Effector CD4-positive, alpha-beta T cell (primary cell): ENCODE measurements around the gene SSBP3.

ENCODE experiments used
- DNase-seq: peaks from one replicate; pipeline ENCODE4 v3.0.0-alpha.2; 2020

The SSBP3 gene

DNA sequence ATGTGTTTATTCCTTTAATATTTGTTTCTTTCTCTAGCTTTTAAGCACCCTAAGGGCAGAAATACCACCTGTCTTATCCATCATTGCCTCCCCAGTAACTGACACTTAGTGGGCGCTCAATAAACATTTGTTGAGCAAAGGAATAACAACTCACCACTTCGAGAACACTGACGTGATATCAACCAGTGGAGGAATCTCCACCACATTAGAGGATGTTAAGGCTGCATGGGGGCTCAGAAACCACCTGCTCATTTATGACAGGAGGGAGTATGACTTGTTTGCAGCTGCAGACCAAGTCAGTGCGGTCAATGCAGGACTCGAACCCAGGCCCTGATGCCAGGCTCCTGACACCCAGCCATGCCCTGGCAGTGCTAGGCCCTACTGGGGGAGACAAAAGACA is 103.6 kb downstream of the SSBP3 start:
- no peak for DNase-seq

DNA sequence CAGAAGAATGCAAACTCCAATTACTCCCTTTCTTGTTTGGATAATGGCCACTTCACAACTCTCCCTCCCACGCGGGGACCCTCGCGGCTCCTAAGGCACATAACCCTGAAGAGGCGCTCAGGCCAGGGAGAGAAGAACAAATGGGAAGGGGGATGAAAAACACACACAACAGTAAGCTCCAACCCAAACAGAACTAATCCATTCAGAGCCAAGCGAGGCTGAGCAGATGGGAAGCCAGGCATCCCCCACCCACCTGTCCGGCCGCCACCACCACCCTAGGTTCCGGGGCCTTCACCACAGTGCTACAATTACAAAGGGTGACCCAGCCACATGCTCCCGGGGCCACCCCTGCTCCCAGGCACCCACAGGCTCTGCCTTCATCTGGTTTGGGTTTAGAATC is 104.7 kb downstream of the SSBP3 start:
- no peak for DNase-seq

DNA sequence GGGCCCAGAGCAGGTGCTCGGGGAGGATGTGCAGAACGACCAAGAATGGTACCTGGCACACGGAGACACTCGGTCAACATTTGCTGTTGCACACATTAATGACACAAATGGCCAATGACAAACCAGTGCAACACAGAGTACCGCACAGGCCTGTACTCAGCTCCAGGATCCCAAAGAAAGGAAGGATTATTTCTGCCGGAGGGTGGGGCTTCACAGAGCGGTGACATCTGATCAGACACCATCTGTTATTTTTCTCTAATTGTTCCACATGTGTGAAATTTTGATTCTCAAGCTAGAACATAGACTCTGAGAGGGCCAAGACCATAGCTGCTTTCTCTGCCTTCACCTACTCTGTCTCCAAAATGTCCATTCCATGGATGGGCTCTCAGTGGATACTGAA is 105.8 kb downstream of the SSBP3 start:
- DNase-seq, result no peak

DNA sequence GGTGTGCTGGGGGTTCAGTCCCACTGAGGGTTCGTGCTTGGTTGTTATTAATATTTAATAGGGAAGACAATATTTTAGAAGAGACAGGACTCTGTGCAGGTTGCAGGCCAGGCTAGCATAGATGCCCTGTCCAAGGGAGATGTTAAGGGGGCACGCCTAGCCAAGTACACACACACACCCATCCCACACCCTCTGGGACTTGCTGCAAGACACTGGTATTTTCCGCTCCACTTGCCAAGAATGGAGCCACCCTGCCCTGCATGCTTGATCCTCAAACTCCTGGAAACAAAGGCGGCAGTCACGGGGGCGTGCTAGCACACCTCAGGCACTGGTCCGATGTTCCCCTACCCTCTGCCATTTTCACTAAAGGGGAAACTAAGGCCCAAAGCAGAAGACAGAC is 107.2 kb downstream of the SSBP3 start:
- DNase-seq, result no peak

DNA sequence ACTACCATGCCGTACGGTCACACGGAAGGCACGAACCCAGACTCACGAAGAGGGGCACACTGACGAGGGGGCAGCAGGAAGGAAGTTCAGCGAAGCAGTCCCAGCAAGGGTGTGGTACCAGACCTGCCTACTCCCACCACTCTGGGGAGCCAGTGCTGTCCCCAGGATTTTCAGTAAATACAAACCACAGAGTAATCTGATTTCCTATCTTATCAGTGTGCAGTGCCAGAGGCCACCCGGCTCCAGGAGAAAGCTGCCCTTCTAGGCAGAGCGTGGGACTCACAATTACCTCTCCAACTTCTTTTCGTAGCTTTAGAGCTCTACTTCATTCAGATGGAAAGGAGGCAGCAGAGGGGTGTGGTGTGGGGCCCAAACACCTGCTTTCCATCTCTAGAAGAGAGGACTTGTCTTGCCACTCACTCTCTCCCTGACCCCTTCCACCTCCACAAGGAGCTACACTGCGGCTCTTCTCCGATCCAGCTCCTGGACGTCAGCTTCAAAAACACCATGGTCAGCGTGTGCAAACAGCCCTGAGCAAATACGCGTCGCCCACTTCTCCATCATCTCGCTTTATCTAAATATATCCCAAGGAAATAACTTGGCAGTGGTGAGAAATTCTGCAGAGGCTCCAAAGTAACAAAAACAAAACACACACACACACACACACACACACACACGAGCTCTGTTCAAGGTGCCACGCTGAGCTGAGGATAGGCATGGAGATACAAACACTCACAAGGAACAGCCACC is 107.7 kb downstream of the SSBP3 start:
- DNase-seq, result no peak

DNA sequence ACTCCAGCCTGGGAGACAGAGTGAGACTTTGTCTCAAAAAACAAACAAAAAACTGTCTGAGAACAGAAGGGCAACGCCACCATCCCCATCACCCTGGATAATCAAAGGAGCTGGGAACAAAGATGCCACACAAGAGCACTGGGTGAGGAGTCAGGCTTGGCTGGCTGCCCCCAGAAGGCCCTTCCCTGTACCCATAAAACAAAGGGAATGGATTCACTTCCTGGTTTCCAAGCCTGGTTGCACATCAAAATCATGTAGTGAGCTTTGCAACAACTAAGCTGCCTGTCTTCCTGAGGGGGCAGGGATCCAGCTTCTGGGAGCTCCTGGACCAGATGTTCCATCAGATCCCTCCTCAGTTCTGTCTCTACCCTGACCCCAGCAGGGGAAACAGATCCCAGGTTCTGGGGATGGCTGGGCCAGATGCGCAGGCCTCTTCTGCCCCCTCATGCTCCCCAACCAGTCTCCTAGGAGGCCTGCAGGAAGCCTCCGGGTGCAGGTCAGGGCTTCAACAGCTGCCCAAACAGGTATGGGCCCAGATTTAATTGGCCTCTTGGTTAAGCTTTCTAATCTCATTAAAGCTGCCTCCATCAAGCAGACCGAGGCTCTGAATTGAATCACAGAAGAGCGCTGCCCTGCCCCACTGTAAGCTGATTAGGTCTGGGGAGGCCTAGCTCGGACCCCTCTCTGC is 108.5 kb downstream of the SSBP3 start:
- no peak for DNase-seq

DNA sequence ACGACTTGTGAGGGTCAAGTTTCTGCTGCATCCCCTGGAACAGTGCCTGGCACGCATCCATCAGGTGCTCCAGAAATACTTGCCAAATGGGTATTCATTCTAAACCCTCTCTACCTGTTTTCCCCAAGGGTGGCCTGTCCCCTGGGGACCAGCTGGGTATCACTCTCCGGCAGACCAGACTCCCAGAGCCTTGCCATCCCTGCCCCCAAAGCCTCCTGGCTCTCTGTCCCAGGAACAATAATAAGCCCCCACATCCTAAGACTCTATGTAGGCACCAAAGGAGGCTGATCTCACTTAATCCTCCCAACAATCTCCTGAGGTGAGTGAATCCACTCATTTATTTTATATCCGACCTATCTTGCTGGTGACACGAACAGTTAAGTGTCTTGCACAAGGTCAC is 109.5 kb downstream of the SSBP3 start:
- DNase-seq, result no peak

DNA sequence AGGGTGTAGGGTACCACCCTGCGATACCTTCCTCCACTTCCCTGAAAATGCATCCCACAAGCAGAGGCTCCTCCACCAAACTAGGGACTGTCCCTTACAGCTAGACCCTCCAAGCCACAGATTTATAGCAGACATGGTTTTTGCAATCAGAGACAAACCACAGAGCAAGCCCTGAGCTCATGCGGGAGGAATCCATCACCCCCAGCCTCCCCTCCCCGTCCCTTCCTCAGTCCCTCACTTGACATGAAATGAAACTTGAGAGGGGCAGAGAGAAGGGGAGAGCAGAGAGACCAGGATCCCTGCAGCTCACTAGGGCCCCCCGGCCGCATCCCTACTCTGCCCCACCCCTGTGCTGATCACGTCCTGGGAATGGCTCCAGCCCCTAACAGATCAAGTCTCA is 111.3 kb downstream of the SSBP3 start:
- no peak for DNase-seq

DNA sequence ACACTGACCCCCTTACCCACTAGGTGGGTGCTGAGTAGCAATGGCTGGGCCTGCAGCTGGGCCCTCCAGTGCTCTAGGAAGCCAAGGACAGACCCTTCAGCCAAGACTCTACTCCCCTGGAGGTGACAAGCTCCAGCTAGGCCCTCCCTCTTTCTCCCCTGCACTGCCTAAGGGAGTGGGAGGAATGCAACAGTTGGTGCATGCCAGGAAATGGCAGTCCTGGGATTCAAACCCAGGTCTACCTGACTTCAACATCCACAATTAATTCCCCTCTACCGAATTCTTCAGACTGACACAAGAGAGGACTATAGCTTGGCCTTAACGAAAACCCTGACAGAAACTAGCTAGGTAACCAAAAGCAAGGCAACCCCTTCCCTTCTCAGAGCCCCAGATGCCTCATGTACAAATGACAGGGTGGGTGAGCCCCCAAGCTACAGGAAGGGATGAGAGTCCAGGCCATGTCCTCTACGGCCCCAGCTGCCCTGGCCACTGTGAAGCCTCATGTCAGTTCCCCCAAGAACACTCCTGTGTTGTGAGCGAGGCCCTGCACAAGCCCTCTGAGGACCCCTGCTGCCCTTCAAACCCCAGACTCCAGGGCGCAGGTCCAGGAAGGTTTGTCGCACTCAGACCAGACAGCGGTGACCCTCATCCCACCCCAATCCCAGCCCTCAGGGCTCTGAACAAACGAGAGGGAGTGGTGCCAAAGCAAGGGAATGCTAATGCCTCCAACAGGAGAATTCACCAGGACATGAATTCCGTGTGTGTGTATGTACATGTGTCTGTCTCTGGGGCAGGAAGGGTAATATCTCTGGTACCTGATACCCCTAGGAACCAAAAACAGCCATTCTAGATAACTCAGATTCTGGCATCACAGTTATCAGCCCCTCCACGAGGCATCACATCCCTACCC is 113.9 kb downstream of the SSBP3 start:
- DNase-seq, result no peak

DNA sequence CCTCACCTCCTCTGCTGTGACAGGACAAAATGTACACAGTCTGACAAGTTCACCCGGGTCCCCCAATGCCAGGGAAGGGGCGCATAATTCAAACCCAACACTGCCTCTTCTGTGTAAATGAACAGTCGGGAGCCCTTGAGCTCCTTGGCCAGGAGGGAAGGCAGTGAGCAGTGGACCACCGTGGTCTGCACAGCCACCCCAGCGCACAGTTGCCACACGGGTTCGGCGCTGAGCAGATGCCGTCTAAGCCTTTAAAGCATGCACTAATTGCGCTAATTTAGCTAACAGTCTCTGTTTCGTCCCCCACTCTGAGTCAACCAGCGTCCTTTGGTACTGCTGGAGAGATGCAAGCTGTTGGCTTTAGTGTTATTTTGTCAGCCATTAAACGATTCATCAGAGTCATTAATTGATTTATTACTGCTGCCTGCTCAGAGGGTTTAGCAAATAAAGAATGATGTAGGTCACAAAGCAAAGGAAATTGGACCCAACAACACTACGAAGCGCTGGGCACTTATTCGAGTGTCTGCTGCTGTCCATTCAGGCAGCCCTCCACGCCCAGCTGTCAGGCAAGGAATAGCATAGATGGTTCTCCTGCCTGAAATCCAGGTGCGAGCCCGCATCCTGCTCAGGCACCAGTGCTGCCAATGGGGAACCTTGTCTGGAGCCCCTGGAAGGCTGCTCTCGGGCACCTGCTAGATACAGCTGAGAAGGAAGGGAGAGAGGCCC is 114.8 kb downstream of the SSBP3 start:
- no peak for DNase-seq

DNA sequence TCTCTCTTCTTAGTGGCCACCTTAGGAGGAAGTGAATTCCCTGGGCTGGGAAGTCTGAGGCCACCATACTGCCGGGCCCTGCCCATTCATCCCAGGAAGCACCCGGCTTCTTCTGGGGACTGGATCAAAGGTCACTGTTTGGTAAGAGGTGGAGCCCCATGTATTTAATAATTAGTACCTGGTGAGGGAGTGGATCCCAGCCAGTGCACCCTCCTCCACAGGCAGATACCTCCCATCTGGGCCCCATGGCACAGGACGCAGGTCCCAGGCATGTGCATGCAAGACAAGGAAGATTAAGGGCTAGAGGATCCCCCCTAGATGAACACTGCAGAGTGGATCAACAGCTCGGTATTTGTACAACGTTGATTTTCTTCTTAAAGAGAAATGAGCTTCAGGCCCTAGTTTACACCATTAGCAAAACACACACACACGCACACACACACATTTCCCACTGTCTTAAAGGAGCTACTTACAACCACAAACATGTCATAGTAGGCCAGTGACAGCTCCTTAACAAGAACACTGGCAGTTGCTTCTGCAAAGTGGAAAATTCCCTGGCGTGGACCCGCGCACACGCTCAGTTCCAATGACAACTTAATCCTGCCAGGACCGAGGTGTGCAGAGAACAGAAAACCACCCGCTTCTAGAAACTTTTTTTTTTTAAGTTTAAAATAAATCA is 115.5 kb downstream of the SSBP3 start:
- DNase-seq, result no peak

DNA sequence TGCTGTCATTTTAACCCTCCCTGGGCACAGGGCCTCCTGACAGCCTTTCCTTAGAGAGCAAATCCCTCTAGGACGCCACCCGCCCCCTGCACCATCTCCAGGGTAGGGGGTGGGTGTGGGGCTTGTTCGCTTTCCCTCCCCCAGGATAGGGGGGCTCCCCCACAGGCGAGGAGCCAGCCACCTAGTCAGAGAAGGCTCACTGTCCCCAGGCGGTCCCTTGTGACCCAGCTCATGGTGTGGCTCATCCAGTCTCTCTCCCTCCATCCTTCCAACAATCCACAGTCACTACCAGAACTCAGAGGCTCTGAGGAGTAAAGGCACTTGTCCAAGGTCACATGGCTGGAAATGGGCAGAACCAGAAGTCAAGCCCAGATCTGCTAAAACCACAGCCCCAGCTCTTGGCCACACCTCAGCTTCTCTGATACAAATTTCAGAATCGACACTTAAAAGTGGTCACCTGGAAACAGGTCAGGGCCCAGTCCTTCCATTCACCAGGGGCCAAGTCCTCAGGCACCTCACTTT is 116.4 kb downstream of the SSBP3 start:
- DNase-seq, result no peak

DNA sequence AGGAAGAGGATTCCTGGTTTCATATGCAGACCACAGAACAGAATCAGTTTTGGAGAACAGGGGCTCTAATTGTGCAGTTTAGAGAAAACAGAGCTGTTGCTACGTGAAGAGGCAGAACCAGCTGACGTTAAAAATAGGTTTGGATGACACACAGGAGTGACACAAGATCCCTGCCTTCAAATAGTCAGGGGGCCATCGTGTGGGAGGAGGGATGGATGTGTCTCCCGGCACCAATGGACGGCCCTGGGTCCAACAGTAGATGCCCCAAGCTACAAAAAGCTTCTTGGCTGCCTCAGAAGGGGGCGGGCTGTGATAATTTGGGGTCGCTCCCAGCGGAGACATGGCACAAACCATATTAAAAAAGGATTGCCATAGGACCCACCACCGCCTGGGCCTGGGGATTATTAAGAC is 118.4 kb downstream of the SSBP3 start:
- DNase-seq, result no peak

DNA sequence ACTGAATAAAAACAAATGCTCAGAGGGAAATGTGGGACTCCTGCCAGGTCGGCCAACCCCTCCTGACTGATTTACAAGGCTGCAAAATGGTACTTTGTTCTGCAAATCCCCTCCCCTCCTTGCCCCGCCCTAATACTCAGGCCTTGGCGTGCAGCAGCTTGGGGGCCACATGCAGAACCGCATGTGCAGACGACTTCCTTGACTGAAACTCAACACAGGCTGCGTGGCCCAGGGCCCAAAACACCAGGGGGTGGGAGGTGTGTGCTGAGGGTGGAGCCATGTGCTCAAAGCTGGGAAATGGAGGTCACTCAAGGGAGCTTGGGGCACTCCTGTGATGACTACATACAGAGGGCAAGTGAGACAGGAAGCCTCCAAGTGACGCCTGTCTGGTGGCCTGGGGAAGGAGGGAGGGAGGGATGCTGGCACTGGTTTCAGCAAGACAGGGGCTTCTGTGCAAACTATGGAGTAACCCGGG is 119.0 kb downstream of the SSBP3 start:
- DNase-seq, result no peak

DNA sequence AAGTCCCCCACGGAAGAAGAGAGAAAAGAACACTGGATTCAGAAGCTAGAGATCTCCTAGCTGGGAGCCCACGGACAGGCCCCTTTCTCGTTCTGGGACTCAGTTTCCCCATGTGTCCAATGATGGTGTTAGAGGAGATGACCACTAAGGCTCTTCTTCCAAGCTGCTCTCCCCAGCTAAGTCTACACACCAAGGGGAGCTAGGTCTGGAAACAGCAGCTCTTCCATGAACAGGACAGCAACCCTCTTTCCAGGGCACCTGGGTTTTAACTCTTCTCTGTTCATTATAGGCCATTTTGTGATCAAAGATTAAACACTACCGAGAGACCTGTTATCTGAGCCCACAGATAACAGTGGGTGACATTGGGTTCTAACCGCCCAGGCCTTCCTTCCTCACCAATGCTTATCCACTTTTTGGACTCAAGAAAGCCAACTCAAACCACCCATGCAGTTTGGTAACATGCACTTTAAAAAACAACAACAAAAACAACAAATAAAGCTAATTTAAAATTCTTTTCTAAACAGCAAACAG is 120.3 kb downstream of the SSBP3 start:
- no peak for DNase-seq

DNA sequence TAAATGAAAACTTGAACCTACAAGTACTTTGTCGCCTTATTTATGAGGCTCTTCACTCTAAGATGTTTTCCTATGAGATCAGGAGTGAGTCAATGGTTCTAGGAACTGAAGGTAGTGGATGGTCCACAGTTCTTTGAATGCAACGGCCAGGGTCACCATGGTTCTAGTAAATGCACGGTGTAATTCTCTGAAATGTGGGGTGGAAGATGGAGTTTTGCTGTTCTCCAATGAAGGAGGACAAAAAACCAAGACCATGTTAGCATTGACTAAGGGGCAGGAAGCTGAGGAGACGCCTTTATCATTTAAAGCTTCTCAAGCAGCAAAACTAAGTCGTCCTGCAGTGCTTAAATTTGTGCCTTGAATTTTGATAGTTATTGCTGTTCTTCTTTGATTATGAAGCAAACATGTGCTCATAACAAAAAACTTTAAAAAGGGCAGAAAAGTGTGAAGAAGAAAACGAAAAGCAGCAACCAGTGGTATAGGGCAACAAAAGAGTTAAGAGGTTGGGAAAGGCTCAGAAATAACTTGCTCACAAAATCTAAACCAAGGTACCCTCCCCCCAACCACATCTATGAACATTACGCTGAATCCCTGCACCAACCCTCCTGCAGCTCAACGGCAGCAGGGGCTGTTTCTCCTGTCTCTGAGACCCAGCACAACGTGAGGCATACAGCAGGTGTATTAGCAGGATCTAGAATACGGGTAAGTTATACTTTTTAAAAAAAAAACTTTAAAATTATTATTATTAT is 121.2 kb downstream of the SSBP3 start:
- DNase-seq, result no peak

DNA sequence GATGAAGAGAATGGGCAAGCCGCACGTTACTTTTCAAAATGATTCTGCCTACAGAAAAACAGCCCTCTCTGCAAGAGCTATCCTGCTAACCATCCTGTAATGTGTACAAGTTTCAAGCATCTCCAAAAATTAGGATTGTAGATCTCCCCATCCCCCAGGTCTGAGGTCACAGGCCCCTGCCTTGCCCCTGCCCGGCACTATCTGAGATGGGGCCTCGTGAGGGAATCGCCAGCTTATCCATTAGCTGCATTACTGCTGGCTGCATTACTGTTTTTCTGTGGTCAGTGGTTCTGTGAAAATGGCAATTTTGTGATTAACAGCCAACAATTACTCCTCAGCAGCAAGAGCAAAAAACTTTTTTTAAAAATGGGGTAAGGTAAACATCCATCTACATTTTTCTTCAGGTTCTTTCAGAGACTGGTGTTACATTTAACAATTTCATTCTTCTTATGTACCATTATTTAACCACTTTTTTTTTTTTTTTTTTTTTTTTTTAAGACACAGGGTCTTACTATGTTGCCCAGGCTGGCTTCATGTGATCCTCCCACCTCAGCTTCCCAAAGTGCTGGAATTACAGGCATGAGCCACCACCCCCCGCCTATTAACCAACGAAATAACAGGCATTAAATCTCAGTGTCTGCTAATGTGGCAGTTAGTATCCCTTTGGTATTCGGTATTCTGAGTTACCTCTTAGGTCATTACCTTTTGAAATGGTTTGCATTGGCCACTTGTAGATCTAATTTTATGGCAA is 122.4 kb downstream of the SSBP3 start:
- no peak for DNase-seq

DNA sequence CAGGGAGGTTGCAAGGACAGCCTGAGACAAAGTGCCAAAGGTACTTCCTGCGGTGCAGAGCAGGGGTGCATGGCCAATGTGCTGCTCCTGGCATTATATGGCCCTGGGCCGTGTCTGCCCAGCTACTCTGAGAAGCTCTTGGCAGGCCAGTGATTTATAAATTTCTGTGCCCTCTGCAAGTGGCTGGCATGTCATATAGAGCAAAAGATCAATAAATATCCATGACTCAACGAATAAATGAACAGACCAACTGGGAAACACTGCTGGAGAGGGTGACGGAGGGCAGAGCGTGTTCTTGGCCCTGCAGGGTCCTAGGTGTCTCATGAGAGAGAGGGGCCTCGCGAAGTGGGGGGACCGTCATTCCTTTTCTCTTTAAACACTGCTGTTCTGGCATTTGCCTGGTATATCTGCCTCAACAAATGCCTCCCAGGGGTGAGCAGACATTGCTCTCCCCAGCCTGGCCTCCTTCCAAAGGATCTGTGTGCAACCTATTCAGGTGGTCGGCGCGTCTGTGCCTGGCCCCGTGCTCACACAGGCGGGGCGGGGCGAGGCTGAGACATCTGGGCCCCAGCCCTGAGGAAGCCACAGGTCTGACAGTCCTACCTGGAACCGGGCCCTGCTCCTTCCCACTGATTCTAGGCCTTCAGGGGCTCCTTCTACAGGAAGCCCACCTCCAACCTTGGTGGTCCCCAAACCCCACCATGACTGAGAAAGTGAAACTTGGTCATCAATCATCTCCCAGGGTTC is 123.9 kb downstream of the SSBP3 start:
- DNase-seq, result no peak

DNA sequence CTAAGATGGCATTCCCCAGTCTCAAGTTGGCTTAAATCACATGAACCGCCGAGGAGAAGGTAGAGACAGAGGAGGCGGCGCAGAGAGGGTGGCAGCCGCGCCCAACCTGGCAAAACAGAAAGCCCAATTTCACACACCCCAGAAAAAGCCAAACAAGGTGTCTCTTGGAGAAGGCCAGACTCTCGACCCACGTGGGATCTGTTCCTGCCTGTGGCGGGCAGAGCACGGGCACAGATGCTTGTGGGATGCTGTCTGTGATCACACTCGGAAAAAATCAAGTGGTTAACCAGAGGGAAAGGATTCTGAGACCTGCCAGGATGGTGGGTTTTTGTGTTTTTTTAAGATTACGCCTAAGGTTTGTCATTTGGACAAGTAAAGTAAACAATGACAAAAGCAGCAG is 125.5 kb downstream of the SSBP3 start:
- DNase-seq, result no peak
